Measurements from ENCODE around the gene FCHSD1. TPM values are rescaled to one million over a fixed set of nuclear protein-coding genes. Genes with fewer than 3 reads are reported as not detected.
A peak's percentile ranks its signal among the peaks of the same experiment; 100 is the strongest.

FCHSD1 gene
- total and polyA plus RNA-seq, 2 donors (not counting 3 experiments of a cell fraction or from before 2014, with no cell fraction given), result 35.1 to 37.0 TPM

DNA sequence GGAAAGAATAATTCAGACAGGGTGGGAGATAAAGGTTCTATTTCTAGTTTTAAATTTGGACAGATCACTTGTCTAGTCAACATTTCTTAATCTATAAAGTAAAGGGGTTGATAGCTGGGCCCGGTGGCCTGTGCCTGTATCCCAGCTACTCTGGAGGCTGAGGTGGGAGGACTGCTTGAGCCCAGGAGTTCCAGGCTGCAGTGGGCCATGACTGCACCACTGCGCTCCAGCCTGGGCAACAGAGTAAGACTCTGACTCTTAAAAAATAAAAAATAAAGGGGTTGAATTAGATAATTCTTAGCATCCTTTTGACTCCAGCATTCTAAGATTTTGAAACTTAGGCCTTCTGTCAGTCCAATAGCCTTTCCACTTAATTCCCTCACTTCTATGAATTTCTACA is 43.2 kb downstream of the FCHSD1 start:
- no peaks in the 10 kb centered on the region for H3K9me3 ChIP-seq (replicated peaks; ENCODE audit: control insufficient read depth, insufficient read depth, low read length)
- H3K9ac ChIP-seq (replicated peaks; ENCODE audit: extremely low read depth, insufficient read depth, low read length), result no peak overlapping the region
- peaks cover 28% of the 10 kb centered on the region for H3K4me1 ChIP-seq (ENCODE audit: control insufficient read depth, extremely low read depth, insufficient read depth, low read length)
- DNase-seq (ENCODE audit: low read depth, low spot score) (no peak), FAIRE-seq (no peak)
- CTCF ChIA-PET, result interaction anchor here (0.5 to 9.0 kb wide), 3 partner anchors 11 to 970 kb away, joined by 3 to 114 read pairs (median 78); partner anchors contain the start of gene DIAPH1
- no peaks in the 10 kb centered on the region for H3K27me3 ChIP-seq (ENCODE audit: control insufficient read depth in 2 of 2, insufficient read depth in 2 of 2, low read length in 2 of 2)
- intact Hi-C loops (cut with micrococcal nuclease), result no loop called here
- no TSS peak for BruUV-seq (replicated peaks)
- H3K4me2 ChIP-seq (ENCODE audit: insufficient read depth, low read length), result no peak overlapping the region
- no peaks in the 10 kb centered on the region for H3K36me3 ChIP-seq (ENCODE audit: control insufficient read depth in 2 of 2, extremely low read depth in 1 of 2, insufficient read depth in 2 of 2, low read length in 2 of 2)
- no peaks in the 10 kb centered on the region for H3K9me1 ChIP-seq (replicated peaks; ENCODE audit: control insufficient read depth, extremely low read depth, insufficient read depth, low read length)
- no peak overlapping the region for H3K27ac ChIP-seq (ENCODE audit: insufficient read depth, low read depth, low read length)
- POLR2A ChIA-PET, result no interaction called here
- H4K20me1 ChIP-seq (replicated peaks; ENCODE audit: control insufficient read depth, extremely low read depth, insufficient read depth, low read length), result no peaks in the 10 kb centered on the region
- H3K79me2 ChIP-seq (ENCODE audit: control insufficient read depth, insufficient read depth, low read length), result peaks cover 61% of the 10 kb centered on the region
- H3K4me3 ChIP-seq (replicated peaks in 1 of 3; ENCODE audit: insufficient read depth in 1 of 3, low read depth in 1 of 3, low read length in 3 of 3), result no peak overlapping the region
- TF ChIP-seq POLR2A (IDR thresholded peaks at IDR 0.05; ENCODE audit: low read depth, low read length) (no peak), FOS (IDR thresholded peaks at IDR 0.05; ENCODE audit: borderline replicate concordance, insufficient read depth, low read length) (no peak), EZH2 (IDR thresholded peaks at IDR 0.05; ENCODE audit: borderline replicate concordance, low read depth, low read length, severe bottlenecking) (no peak), MYC (IDR thresholded peaks at IDR 0.05; ENCODE audit: low read depth, low read length) (no peak), JUN (IDR thresholded peaks at IDR 0.05; ENCODE audit: borderline replicate concordance, insufficient read depth, insufficient read length, low read depth) (no peak)
- H2AFZ ChIP-seq (ENCODE audit: low read depth, low read length), result no peak overlapping the region
- dilution Hi-C loops (cut with MboI; ENCODE audit: extremely low pct_ligation_motif_present, low sequenced_read_pairs), result no loop called here

- Histone ChIP-seq H3K9ac (replicated peaks; ENCODE audit: extremely low read depth, insufficient read depth, low read length) (peak overlapping the region; percentile 42), H3K4me3 (replicated peaks in 1 of 3; ENCODE audit: insufficient read depth in 1 of 3, low read depth in 1 of 3, low read length in 3 of 3) (no peak overlapping the region), H3K9me1 (replicated peaks; ENCODE audit: control insufficient read depth, extremely low read depth, insufficient read depth, low read length) (no peaks in the 10 kb centered on the region), H3K4me1 (ENCODE audit: control insufficient read depth, extremely low read depth, insufficient read depth, low read length) (peaks cover 28% of the 10 kb centered on the region), H3K27me3 (ENCODE audit: control insufficient read depth in 2 of 2, insufficient read depth in 2 of 2, low read length in 2 of 2) (no peaks in the 10 kb centered on the region), H2AFZ (ENCODE audit: low read depth, low read length) (no peak overlapping the region), H3K4me2 (ENCODE audit: insufficient read depth, low read length) (peak overlapping the region; percentile 70), H3K36me3 (ENCODE audit: control insufficient read depth in 2 of 2, extremely low read depth in 1 of 2, insufficient read depth in 2 of 2, low read length in 2 of 2) (no peaks in the 10 kb centered on the region), H3K27ac (ENCODE audit: insufficient read depth, low read depth, low read length) (peak overlapping the region; percentile 78), H3K79me2 (ENCODE audit: control insufficient read depth, insufficient read depth, low read length) (peaks cover 53% of the 10 kb centered on the region), H4K20me1 (replicated peaks; ENCODE audit: control insufficient read depth, extremely low read depth, insufficient read depth, low read length) (no peaks in the 10 kb centered on the region), H3K9me3 (replicated peaks; ENCODE audit: control insufficient read depth, insufficient read depth, low read length) (no peaks in the 10 kb centered on the region)
- intact Hi-C loops (cut with micrococcal nuclease), result loop anchor here (1.0 kb wide), 2 partner anchors 12 to 14 kb away; no protein-coding TSS in a partner anchor
- ChIA-PET POLR2A (interaction anchor here (0.8 kb wide), 1 partner anchor 14 kb away, joined by 4 read pairs; no protein-coding TSS in a partner anchor), CTCF (interaction anchor here (0.8 to 9.0 kb wide), 8 partner anchors 9 to 41 kb away, joined by 3 to 114 read pairs (median 5); partner anchors contain the start of gene DIAPH1)
- TF ChIP-seq, protein P1, sequence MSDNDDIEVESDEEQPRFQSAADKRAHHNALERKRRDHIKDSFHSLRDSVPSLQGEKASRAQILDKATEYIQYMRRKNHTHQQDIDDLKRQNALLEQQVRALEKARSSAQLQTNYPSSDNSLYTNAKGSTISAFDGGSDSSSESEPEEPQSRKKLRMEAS (IDR thresholded peaks at IDR 0.05; ENCODE audit: insufficient read depth, insufficient read length), result no peak
- TF ChIP-seq, protein P2, sequence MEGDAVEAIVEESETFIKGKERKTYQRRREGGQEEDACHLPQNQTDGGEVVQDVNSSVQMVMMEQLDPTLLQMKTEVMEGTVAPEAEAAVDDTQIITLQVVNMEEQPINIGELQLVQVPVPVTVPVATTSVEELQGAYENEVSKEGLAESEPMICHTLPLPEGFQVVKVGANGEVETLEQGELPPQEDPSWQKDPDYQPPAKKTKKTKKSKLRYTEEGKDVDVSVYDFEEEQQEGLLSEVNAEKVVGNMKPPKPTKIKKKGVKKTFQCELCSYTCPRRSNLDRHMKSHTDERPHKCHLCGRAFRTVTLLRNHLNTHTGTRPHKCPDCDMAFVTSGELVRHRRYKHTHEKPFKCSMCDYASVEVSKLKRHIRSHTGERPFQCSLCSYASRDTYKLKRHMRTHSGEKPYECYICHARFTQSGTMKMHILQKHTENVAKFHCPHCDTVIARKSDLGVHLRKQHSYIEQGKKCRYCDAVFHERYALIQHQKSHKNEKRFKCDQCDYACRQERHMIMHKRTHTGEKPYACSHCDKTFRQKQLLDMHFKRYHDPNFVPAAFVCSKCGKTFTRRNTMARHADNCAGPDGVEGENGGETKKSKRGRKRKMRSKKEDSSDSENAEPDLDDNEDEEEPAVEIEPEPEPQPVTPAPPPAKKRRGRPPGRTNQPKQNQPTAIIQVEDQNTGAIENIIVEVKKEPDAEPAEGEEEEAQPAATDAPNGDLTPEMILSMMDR (IDR thresholded peaks at IDR 0.05; ENCODE audit: extremely low read depth in 1 of 2, insufficient read depth in 1 of 2, low read depth in 1 of 2, low read length in 2 of 2), result no peak
- no peak for TF ChIP-seq FOS (IDR thresholded peaks at IDR 0.05; ENCODE audit: borderline replicate concordance, insufficient read depth, low read length)
- peak; percentile 16 for TF ChIP-seq JUN (IDR thresholded peaks at IDR 0.05; ENCODE audit: borderline replicate concordance, insufficient read depth, insufficient read length, low read depth)
- TF ChIP-seq GATA2 (IDR thresholded peaks at IDR 0.05; ENCODE audit: insufficient read depth, insufficient read length, low read depth, low read length), result peak; percentile 47
- peak; percentile 76 for TF ChIP-seq POLR2AphosphoS5 (IDR thresholded peaks at IDR 0.05; ENCODE audit: insufficient read depth, low read depth, low read length)
- no peak for TF ChIP-seq POLR2A (IDR thresholded peaks at IDR 0.05; ENCODE audit: low read depth, low read length)
- TF ChIP-seq MYC (IDR thresholded peaks at IDR 0.05; ENCODE audit: low read depth, low read length), result no peak
- TF ChIP-seq EZH2 (IDR thresholded peaks at IDR 0.05; ENCODE audit: borderline replicate concordance, low read depth, low read length, severe bottlenecking), result no peak
- BruUV-seq (replicated peaks), result TSS peak; percentile 30
- DNase-seq (ENCODE audit: low read depth, low spot score), result peak; percentile 88
- peak; percentile 94 for FAIRE-seq
- dilution Hi-C loops (cut with MboI; ENCODE audit: extremely low pct_ligation_motif_present, low sequenced_read_pairs), result no loop called here
Observed at GRCh38 chr5:141605523-141606277, 45.5 kb downstream of the FCHSD1 start.

Measured in endothelial cell of umbilical vein (primary cell).